GM19372 (cell line): ENCODE results near the gene ELMOD3.
"Not testable (repeated sequence)": the region's sequence is repeated elsewhere in the genome, so short reads cannot be mapped to it uniquely, and the experiment has no call there.

Experiments used
- ATAC-seq: cut with Tn5 transposase; IDR thresholded peaks from one replicate; pipeline ENCODE4 v1.9.1; 2021; ENCODE audit warnings: mild to moderate bottlenecking, low read depth, moderate library complexity; ENCODE audit not compliant: unreplicated experiment

Gene ELMOD3

GRCh38 chr2:85369500-85369899, 14.9 kb downstream of the ELMOD3 start:
- ATAC-seq: no peak

GRCh38 chr2:85371045-85371444, 16.5 kb downstream of the ELMOD3 start:
- ATAC-seq: no peak

- ATAC-seq: no peak
These were observed 21.9 kb downstream of the ELMOD3 start for GRCh38 chr2:85376291-85377065.

GRCh38 chr2:85377083-85377482, 22.5 kb downstream of the ELMOD3 start:
- no peak for ATAC-seq

GRCh38 chr2:85378257-85378656, 23.7 kb downstream of the ELMOD3 start:
- ATAC-seq: no peak

- ATAC-seq: no peak
These were observed 25.5 kb downstream of the ELMOD3 start for GRCh38 chr2:85380048-85380447.

GRCh38 chr2:85383151-85383550, 28.6 kb downstream of the ELMOD3 start:
- not testable (repeated sequence) for ATAC-seq

GRCh38 chr2:85383850-85384249, 29.3 kb downstream of the ELMOD3 start:
- no peak for ATAC-seq

GRCh38 chr2:85385746-85386145, 31.2 kb downstream of the ELMOD3 start:
- no peak for ATAC-seq

- no peak for ATAC-seq
These were observed 33.2 kb downstream of the ELMOD3 start for GRCh38 chr2:85387754-85388153.

GRCh38 chr2:85388878-85389538, 34.4 kb downstream of the ELMOD3 start:
- no peak for ATAC-seq

- ATAC-seq: no peak
These were observed 36.5 kb downstream of the ELMOD3 start for GRCh38 chr2:85390941-85391669.

GRCh38 chr2:85393836-85394235, 39.3 kb downstream of the ELMOD3 start:
- no peak for ATAC-seq

- ATAC-seq: no peak
These were observed 39.7 kb downstream of the ELMOD3 start for GRCh38 chr2:85394261-85394681.

- ATAC-seq: no peak
These were observed 40.4 kb downstream of the ELMOD3 start for GRCh38 chr2:85394976-85395375.

GRCh38 chr2:85395912-85396475, 41.4 kb downstream of the ELMOD3 start:
- ATAC-seq: no peak

- no peak for ATAC-seq
These were observed 42.2 kb downstream of the ELMOD3 start for GRCh38 chr2:85396531-85397470.

GRCh38 chr2:85397925-85398331, 43.4 kb downstream of the ELMOD3 start:
- ATAC-seq: no peak

GRCh38 chr2:85398426-85399182, 44.0 kb downstream of the ELMOD3 start:
- ATAC-seq: no peak
